NCI-H345 treated with DMSO at 0.1 percent for 48 hours (cell line): ENCODE data around the gene PLPP7.

Source experiments
- DNase-seq: peaks from one replicate; lab custom pipeline; 2025; ENCODE audit not compliant: unreplicated experiment; lab: John Stamatoyannopoulos, UW

The PLPP7 gene

DNA sequence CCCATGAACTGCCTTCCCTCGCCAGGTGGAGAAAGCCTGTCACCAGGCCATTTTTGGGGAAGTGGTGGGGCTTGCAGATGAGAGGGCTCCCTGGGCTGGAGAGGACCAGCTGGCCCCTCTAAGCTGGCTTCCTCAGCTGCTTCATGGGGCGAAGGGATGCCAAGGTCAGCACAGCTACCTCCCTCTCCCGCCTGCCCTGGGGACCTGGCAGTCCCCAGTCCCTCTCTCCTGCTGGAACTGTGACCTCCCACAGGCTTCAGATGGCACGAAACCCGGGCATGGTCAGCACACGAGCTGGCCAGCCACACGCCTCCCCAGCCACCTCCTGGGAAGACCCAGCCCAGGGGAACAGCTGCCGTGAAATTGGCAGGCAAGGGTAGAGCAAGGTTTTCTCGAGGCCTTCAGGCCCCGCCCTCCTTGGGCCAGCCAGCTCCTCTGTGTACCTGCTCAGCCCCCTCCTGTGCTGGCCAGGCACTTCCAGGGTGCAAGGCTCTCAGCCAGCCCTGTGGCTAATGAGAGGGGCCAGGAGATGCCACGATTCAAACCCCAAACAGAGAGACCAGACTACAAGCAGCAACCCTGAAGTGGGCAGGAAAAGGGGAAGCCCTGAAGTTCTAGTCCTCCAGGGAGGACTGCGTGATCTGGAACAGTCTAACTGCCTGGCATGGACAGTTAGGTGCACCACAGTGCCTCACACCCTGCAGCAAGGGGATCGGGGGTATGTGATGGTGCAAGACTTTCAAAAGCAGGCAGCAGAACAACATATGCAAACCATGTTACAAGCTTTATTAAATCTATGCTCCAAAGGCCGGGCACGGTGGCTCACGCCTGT is 12.9 kb downstream of the PLPP7 start:
- no peak for DNase-seq

DNA sequence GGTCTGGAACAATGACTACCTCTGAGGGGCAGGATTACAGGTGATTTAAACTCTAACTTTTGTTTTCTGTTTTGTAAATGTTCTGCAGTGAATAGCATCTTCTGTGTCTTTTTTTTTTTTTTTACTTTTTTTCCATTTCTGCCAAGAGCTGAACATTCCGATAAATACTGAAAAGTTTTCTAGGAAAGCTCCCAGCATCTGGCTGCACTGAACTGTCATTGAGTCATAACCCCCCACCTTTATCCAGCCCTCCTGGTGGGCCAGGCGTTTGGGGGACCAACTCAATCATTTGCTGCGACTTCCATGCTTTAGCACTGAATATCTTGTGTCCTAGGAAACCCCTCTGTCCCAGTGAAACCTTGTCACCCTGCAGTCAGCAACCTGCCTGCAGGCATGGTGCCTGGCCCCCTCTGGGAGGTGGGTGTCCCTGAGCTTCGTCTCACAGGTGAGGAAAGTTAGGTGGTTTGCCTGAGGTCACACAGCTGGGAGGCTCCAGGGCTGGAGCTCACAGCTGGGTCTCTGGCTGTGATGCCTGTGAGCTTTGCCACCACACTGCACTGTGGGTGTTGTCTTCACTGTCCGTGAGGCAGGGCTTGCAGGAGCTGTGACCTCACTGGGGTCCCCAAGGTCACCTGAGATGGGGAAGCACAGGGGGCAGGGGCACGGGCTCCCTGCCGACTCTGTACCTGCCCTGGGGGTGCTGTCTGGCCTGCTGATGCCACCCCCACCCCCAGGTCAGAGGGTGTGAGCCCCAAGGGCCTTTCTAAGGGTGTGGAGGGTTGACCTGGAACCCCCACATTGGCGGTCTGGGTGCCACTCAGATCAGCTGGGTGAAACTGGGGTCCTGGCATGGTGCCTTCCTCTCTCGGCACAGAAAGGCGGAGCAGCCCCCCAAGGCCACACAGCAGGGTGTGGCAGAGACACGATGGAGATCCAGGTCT is 14.1 kb downstream of the PLPP7 start:
- DNase-seq, result no peak

DNA sequence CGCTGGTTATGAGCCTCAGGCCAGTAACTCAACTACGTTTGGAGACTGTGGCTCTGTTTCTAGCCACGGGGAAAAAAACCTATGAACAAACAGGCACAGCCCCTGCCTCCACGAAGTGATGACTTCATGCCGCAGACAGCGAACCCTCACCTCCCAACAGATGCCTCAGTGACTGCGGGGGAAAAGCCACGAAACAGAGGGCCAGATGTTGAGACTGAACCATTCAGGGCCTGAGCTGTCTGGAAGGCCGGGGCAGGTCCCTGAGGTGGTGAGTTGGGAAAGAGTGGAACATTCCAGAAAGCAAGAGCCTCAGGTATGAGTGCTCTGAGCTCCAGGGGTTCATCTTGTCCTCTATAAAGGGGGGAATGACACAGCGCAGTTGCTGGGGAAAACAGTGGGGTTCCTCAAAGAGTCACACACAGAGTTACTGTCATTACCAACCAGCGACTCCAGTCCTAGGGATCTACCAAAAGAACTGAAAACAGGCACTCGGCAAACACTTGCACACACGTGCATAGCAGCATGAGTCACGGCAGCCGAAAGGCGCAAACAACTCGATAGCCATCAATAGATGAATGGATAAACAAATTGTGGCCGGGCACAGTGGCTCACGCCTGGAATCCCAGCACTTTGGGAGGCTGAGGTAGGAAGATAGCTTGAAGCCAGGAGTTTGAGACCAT is 15.3 kb downstream of the PLPP7 start:
- DNase-seq, result no peak

- no peak for DNase-seq
Measured at GRCh38 chr9:131306397-131307004, 17.0 kb downstream of the PLPP7 start.

- DNase-seq, result no peak
Measured at GRCh38 chr9:131307974-131308373, 18.5 kb downstream of the PLPP7 start.

GRCh38 chr9:131308452-131308851 is 18.9 kb downstream of the PLPP7 start:
- no peak for DNase-seq

GRCh38 chr9:131308906-131309529 is 19.5 kb downstream of the PLPP7 start:
- DNase-seq, result no peak

DNA sequence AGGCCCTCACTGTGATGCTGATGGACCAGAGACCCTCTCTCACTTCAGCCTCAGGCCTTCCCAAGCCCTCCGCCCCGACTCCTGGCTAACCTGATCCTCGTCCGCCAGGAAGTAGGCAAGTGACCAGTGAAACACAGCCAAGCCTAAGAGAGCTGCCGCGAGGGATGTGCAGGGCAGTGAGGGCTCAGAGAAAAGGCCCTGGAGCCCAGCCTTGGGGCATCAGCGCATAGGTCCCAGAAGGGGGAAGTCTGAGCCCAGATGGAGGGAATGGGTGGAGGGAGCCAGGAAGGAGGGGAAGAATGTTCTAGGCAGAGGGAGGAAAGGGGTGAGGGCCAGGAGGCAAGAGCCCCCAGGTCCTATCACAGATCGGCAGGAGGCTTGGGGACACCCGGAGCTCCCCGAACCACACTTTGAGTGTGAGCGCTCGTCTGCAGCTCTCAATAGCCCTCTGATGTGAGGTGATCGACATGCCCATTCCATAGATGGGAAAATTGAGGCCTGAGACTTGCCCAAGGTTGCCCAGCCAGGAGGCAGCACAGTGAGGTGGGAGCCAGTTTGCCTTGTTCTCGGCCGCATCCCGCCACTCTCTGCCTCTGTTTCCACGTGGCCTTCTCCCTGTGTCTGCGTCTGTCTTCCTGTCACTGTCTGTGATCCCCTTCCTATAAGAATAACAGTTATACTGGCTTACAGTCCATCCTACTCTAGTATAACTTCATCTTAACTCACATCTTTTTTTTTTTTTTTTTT is 20.2 kb downstream of the PLPP7 start:
- no peak for DNase-seq

DNA sequence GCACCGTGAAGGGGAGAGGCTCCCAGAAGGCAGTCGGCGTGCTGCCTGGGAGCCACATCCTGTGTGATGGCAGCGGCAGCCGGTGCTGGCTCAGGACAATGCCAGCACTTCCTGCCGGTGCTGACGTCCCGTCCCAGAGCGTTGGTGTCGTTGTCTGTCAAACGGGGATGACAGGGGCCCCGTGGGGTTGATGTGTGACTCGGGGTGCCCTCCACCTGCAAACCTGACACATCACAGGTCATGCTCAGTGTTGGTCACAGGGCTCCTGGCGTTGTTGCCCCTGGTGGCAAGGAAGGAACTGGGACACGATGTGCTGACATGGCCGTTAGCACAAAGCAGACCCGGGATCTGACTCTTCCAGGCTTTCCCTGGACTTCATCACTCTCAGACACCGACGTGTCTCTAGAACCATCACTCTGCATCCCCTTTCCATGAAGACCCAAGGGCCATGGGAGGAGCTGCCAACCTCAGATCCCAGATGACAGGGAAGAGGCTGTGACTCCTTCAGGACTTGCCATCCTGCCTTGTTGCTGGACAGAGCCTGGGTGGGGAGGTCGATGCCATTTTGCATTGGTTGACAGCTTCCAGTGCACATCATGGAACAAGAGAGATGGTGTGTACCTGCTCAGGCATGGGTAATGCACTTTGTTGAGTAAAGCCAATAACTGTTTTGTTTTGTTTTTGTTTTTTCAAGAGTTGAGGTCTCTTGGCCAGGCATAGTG is 21.5 kb downstream of the PLPP7 start:
- DNase-seq, result no peak

GRCh38 chr9:131312246-131312645 is 22.7 kb downstream of the PLPP7 start:
- DNase-seq, result no peak

DNA sequence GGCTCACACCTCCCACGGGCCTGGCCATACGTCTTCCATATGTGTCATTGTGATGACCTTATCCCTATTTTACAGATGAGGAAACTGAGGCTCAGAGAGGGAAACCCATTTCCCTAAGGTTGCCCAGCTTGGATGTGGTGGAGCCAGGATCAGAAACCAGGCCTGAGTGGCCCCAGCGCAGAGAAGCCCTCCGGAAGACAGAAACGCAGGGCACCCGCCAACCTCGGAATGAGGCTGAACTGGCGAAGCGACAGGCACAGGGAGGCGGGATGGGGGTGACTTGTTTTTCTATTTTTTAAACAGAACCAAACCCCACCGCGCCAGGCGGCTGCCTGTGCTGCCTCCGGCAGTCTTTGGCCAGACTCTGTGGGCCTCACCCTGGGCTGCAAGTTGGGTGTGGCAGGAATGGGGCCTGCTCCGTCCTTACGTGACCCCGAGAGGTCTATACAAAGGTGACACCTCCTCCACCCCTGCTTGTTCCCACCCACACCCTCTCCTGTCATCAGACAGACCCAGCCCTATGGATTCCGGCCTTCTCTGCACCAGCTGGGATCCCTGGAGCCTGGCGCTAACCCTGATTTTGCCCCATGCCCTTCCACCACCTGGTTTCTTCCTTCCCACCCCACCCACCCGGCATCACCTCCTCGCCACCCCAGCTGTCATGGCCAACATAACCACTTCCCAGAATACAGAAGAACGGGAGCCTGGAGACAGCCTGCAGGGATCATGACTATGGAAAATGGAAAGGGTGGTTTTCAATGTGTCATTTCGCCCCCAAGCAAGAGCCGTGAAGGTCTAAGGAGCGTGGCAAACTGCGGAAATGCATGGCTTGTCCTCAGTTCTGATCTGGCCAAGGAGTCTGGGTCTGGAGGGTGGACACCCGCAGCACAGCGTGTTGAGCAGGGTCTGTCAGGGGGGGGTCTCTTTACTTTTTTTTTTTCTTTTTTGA is 23.6 kb downstream of the PLPP7 start:
- DNase-seq, result no peak

GRCh38 chr9:131318231-131319085 is 28.9 kb downstream of the PLPP7 start:
- no peak for DNase-seq

GRCh38 chr9:131319486-131319885 is 30.0 kb downstream of the PLPP7 start:
- DNase-seq, result no peak

DNA sequence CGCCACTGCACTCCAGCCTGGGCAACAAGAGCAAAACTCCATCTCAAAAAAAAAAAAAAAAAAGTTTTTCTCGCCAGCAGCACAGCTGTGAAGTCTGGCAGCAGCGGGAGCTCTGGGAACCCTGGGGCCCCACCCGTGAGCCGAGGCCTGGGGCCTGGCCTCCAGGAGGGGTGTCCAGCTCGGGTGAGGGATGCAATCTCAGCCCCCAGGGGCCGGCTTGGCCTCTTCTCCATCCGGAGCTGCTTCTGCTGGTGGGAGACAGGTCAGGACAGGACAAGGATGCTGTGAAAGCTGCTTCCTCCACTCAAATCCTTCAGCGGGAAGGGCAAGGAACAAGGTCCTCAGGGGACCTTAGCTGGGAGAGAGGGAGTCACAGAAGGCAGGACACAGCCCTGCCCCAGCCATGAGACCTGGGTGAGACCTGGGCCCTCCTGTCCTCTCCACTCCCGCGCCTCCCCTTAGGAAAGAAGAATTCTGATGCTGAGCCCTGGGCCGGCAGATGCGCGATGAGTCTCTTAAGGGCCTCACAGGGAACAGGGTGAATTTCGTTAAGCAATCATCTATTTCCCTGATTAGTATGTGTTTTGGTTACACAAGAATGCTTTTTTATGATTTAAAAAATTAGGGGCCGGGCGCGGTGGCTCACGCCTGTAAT is 30.6 kb downstream of the PLPP7 start:
- DNase-seq, result no peak

DNA sequence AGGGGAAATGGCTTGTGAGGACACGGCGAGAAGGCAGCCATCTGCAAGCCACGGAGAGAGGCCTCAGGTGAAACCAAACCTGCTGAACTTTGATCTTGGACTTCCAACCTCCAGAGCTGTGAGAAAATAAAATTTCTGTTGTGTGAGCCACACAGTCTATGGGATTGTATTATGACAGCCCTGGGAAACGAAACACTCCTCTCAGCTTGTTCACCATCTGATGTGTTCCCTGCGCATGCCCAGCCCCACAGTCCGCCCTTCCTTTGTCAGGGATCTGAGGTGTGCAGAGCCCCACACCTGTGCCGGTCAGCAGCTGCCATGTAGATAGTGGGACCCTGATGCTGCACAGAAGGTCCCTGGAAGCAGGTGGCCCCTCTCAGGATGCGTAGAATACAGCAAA is 34.1 kb downstream of the PLPP7 start:
- no peak for DNase-seq
